Aorta (tissue), 5 donors: ENCODE measurements around the gene SYNE1. TPM values are rescaled to one million over a fixed set of nuclear protein-coding genes. Genes with fewer than 3 reads are reported as not detected.

Source experiments
- ATAC-seq: fragments of 200-7000 bp; cut with Tn5 transposase; one replicate; pipeline ENCODE4 v1.9.1; 2022; ENCODE audit warnings: moderate library complexity; ENCODE audit not compliant: low FRiP score
- DNase-seq, 2 donors: peaks; one replicate each; pipeline ENCODE4 v3.0.0-alpha.2; 2020
- H3K27ac ChIP-seq, 2 donors: one replicate each; pipeline ENCODE4 v1.5.1; 2013; ENCODE audit warnings: low read length in 2 of 2, mild to moderate bottlenecking in 2 of 2, moderate library complexity in 2 of 2, control low read depth in 1 of 2, inconsistent platforms in 1 of 2, low read depth in 1 of 2
- H3K27me3 ChIP-seq, 2 donors: one replicate each; pipeline ENCODE4 v1.6.1; 2013; ENCODE audit warnings: control low read depth in 1 of 2, low read length in 1 of 2, mild to moderate bottlenecking in 1 of 2, moderate library complexity in 1 of 2; ENCODE audit not compliant: insufficient read depth in 2 of 2, control insufficient read depth in 1 of 2
- H3K36me3 ChIP-seq, 2 donors: one replicate each; pipeline ENCODE4 v1.6.1; 2013; ENCODE audit warnings: control low read depth in 1 of 2, low read length in 1 of 2, mild to moderate bottlenecking in 1 of 2; ENCODE audit not compliant: insufficient read depth in 2 of 2, control insufficient read depth in 1 of 2
- H3K4me1 ChIP-seq, 2 donors: one replicate each; pipeline ENCODE4 v1.6.1; 2013; ENCODE audit warnings: low read length in 2 of 2, control low read depth in 1 of 2, mild to moderate bottlenecking in 1 of 2, moderate library complexity in 1 of 2; ENCODE audit not compliant: insufficient read depth in 2 of 2, control insufficient read depth in 1 of 2
- H3K4me3 ChIP-seq, 2 donors: one replicate each; pipeline ENCODE4 v1.5.1; 2013; ENCODE audit warnings: low read length in 2 of 2, control low read depth in 1 of 2, mild to moderate bottlenecking in 1 of 2
- H3K9me3 ChIP-seq: one replicate; pipeline ENCODE4 v1.6.1; 2013; ENCODE audit warnings: mild to moderate bottlenecking, low read length; ENCODE audit not compliant: control insufficient read depth
- WGBS, 2 donors: extraction: QIAGEN DNeasy Blood & Tissue Kit; methylation state at CpG; one replicate each; pipeline ENCODE4 v1.1.7; 2013; 5-methylcytosine and 5-hydroxymethylcytosine counted together
- intact Hi-C, 2 donors: fragments of 100-400 bp; cut with DNase I; formaldehyde crosslinking; loops; one replicate each; pipeline versions ENCODE4 v1.14.2 to v1.15.0; 2022
- polyA plus RNA-seq, 2 donors: library from polyadenylated mRNA; stranded (reverse); fragments of 200-250 nt; gene quantifications; one replicate each; pipeline ENCODE4 v1.2.3, GENCODE V29; 2013
- total RNA-seq, 2 donors: library from RNA; stranded (reverse); fragmentation: NEBNext Ultra II Directional; extraction: Animal tissue kit (Norgen Biotek cat#: 25700); gene quantifications; one replicate each; pipeline ENCODE4 v1.2.1, GENCODE V29; 2021
- donor health status: healthy with polysubstance abuse.
- donor health status: Bipolar disorder and iron deficiency.
- donor health status: DM: no; HTN: no; CAD: no.
- donor health status: DM: no; HTN: no; CAD: no.
- donor health status: DM: yes; HTN: yes; CAD: no.

Gene SYNE1
- total and polyA plus RNA-seq, 4 donors = 54.3 to 356 (median 221) TPM

GRCh38 chr6:152295346-152295745 lies 341.8 kb downstream of the SYNE1 start:
- Histone ChIP-seq H3K9me3 (no peaks in the 10 kb centered on the region), H3K36me3 (peaks cover 2 to 11% of the 10 kb centered on the region in 2 donors)

GRCh38 chr6:152293404-152293803 lies 343.8 kb downstream of the SYNE1 start:
- ATAC-seq = no peak
- no peak for DNase-seq
- WGBS, 2 donors = 79 to 84% methylated on average over 3 of the region's 3 CpGs

More at GRCh38 chr6:152295346-152295745, 341.8 kb downstream of the SYNE1 start:
- DNase-seq (no peak), ATAC-seq (peak; percentile 60)
- Histone ChIP-seq H3K27me3 (no peaks in the 10 kb centered on the region), H3K27ac (no peak overlapping the region), H3K4me1 (peaks cover 0 to 1% of the 10 kb centered on the region in 2 donors), H3K4me3 (no peak overlapping the region)
- intact Hi-C loops = no loop called here
- WGBS, 2 donors = 55 to 58% methylated on average over 3 of the region's 3 CpGs

GRCh38 chr6:152292555-152292954 lies 344.6 kb downstream of the SYNE1 start:
- Histone ChIP-seq H3K4me3 (no peak overlapping the region), H3K36me3 (peaks cover 2 to 8% of the 10 kb centered on the region in 2 donors), H3K9me3 (no peaks in the 10 kb centered on the region), H3K4me1 (no peaks in the 10 kb centered on the region), H3K27me3 (no peaks in the 10 kb centered on the region), H3K27ac (no peak overlapping the region)
- ATAC-seq (no peak), DNase-seq (no peak)
- intact Hi-C loops = no loop called here
- 74% methylated on average over 3 of the region's 3 CpGs for WGBS, 2 donors

More at GRCh38 chr6:152293404-152293803, 343.8 kb downstream of the SYNE1 start:
- intact Hi-C loops = no loop called here
- H3K4me1 ChIP-seq = no peaks in the 10 kb centered on the region
- peaks cover 2 to 11% of the 10 kb centered on the region in 2 donors for H3K36me3 ChIP-seq
- no peak overlapping the region for H3K4me3 ChIP-seq
- peak overlapping the region in 1 of 2 donors; percentile 67 for H3K27ac ChIP-seq
- no peaks in the 10 kb centered on the region for H3K9me3 ChIP-seq
- no peaks in the 10 kb centered on the region for H3K27me3 ChIP-seq

GRCh38 chr6:152290693-152291092 lies 346.5 kb downstream of the SYNE1 start:
- H3K4me3 ChIP-seq = no peak overlapping the region
- H3K9me3 ChIP-seq = no peaks in the 10 kb centered on the region
- H3K4me1 ChIP-seq = no peaks in the 10 kb centered on the region
- DNase-seq (no peak), ATAC-seq (no peak)
- no peak overlapping the region for H3K27ac ChIP-seq
- no peaks in the 10 kb centered on the region for H3K27me3 ChIP-seq
- intact Hi-C loops = loop anchor here in 1 of 2 donors (1.0 kb wide), 1 partner anchor 28 kb away; no protein-coding TSS in a partner anchor
- peaks cover 2 to 8% of the 10 kb centered on the region in 2 donors for H3K36me3 ChIP-seq

GRCh38 chr6:152277826-152278329 lies 359.3 kb downstream of the SYNE1 start:
- no peak overlapping the region for H3K4me3 ChIP-seq
- ATAC-seq (no peak), DNase-seq (no peak)
- WGBS, 2 donors = 93 to 94% methylated on average over 9 of the region's 9 CpGs
- H3K27ac ChIP-seq = no peak overlapping the region
- H3K4me1 ChIP-seq = peaks cover 0 to 2% of the 10 kb centered on the region in 2 donors
- no peaks in the 10 kb centered on the region for H3K9me3 ChIP-seq
- intact Hi-C loops = loop anchor here in 1 of 2 donors (10.0 kb wide), 1 partner anchor 63 kb away; no protein-coding TSS in a partner anchor
- H3K27me3 ChIP-seq = no peaks in the 10 kb centered on the region
- H3K36me3 ChIP-seq = peaks cover 8 to 9% of the 10 kb centered on the region in 2 donors

GRCh38 chr6:152273638-152274037 lies 363.5 kb downstream of the SYNE1 start:
- ATAC-seq = no peak
- no peaks in the 10 kb centered on the region for H3K9me3 ChIP-seq
- peaks cover 5 to 7% of the 10 kb centered on the region in 2 donors for H3K4me1 ChIP-seq
- no peak overlapping the region for H3K4me3 ChIP-seq
- peak overlapping the region; percentile 20 to 53 for H3K27ac ChIP-seq
- intact Hi-C loops = loop anchor here in 1 of 2 donors (10.0 kb wide), 1 partner anchor 59 kb away; no protein-coding TSS in a partner anchor
- 22 to 25% methylated on average over 4 of the region's 4 CpGs for WGBS, 2 donors
- peak in 1 of 2 donors; percentile 56 for DNase-seq
- H3K27me3 ChIP-seq = no peaks in the 10 kb centered on the region
- H3K36me3 ChIP-seq = peaks cover 5 to 6% of the 10 kb centered on the region in 2 donors

- intact Hi-C loops = loop anchor here in 1 of 2 donors (10.0 kb wide), 1 partner anchor 58 kb away; no protein-coding TSS in a partner anchor
- H3K9me3 ChIP-seq = no peaks in the 10 kb centered on the region
- H3K4me3 ChIP-seq = no peak overlapping the region
- WGBS, 2 donors = 17 to 21% methylated on average over 3 of the region's 3 CpGs
- no peaks in the 10 kb centered on the region for H3K27me3 ChIP-seq
- DNase-seq (peak in 1 of 2 donors; percentile 55), ATAC-seq (peak; percentile 70)
- H3K36me3 ChIP-seq = peaks cover 2 to 5% of the 10 kb centered on the region in 2 donors
- peak overlapping the region in 1 of 2 donors; percentile 97 for H3K27ac ChIP-seq
- peaks cover 5 to 7% of the 10 kb centered on the region in 2 donors for H3K4me1 ChIP-seq
Measured at GRCh38 chr6:152273002-152273401, 364.2 kb downstream of the SYNE1 start.

GRCh38 chr6:152272486-152272885 lies 364.7 kb downstream of the SYNE1 start:
- Histone ChIP-seq H3K36me3 (peaks cover 0 to 2% of the 10 kb centered on the region in 2 donors), H3K9me3 (no peaks in the 10 kb centered on the region), H3K4me1 (peaks cover 5 to 8% of the 10 kb centered on the region in 2 donors), H3K4me3 (no peak overlapping the region), H3K27me3 (no peaks in the 10 kb centered on the region), H3K27ac (peak overlapping the region in 1 of 2 donors; percentile 96)
- WGBS, 2 donors = 2% methylated on average over 1 of the region's 1 CpG
- DNase-seq (no peak), ATAC-seq (peak; percentile 26)
- intact Hi-C loops = loop anchor here in 1 of 2 donors (10.0 kb wide), 1 partner anchor 58 kb away; no protein-coding TSS in a partner anchor
